H9 (cell line): Measurements from ENCODE around the gene ZNF718. TPM values are rescaled to one million over a fixed set of nuclear protein-coding genes. Genes with fewer than 3 reads are reported as not detected.

ENCODE experiments used
- DNase-seq: peaks from one replicate; pipeline ENCODE4 v3.0.0-alpha.2; 2017
- H2AFZ ChIP-seq: one replicate; pipeline ENCODE4 v1.6.1; 2013; ENCODE audit warnings: mild to moderate bottlenecking, low read length, control low read depth, moderate library complexity
- H2AK5ac ChIP-seq: 2 replicates; pipeline ENCODE4 v1.6.1; 2013; ENCODE audit warnings: low read length, control low read depth, mixed read lengths; ENCODE audit not compliant: insufficient read length
- H2BK120ac ChIP-seq: one replicate; pipeline ENCODE4 v1.6.1; 2013; ENCODE audit warnings: low read depth, mild to moderate bottlenecking, low read length, control low read depth, inconsistent platforms; ENCODE audit not compliant: poor library complexity, severe bottlenecking
- H2BK12ac ChIP-seq: 2 replicates; pipeline ENCODE4 v1.6.1; 2013; ENCODE audit warnings: low read length, control low read depth, mixed read lengths, low read depth; ENCODE audit not compliant: insufficient read length
- H2BK15ac ChIP-seq: 2 replicates; pipeline ENCODE4 v1.6.1; 2013; ENCODE audit warnings: low read depth, low read length, control low read depth
- H2BK20ac ChIP-seq: one replicate; pipeline ENCODE4 v1.6.1; 2013; ENCODE audit warnings: low read depth, mild to moderate bottlenecking, low read length, control low read depth, inconsistent platforms; ENCODE audit not compliant: poor library complexity, severe bottlenecking
- H2BK5ac ChIP-seq: 2 replicates; pipeline ENCODE4 v1.6.1; 2013; ENCODE audit warnings: low read length, control low read depth, mixed read lengths; ENCODE audit not compliant: insufficient read length
- H3K14ac ChIP-seq: 2 replicates; pipeline ENCODE4 v1.6.1; 2013; ENCODE audit warnings: low read length, control low read depth; ENCODE audit not compliant: insufficient read depth
- H3K18ac ChIP-seq: 2 replicates; pipeline ENCODE4 v1.6.1; 2013; ENCODE audit warnings: low read depth, mild to moderate bottlenecking, mixed read lengths, low read length, control low read depth; ENCODE audit not compliant: insufficient read length
- H3K23ac ChIP-seq: 2 replicates; pipeline ENCODE4 v1.6.1; 2013; ENCODE audit warnings: low read length, control low read depth, mixed read lengths, low read depth; ENCODE audit not compliant: insufficient read length
- H3K23me2 ChIP-seq: 2 replicates; pipeline ENCODE4 v1.6.1; 2013; ENCODE audit warnings: low read depth, mild to moderate bottlenecking, mixed read lengths, low read length, control low read depth; ENCODE audit not compliant: insufficient read length, poor library complexity, severe bottlenecking
- H3K27ac ChIP-seq: 2 replicates; pipeline ENCODE4 v1.5.1; 2013; ENCODE audit warnings: low read length, control low read depth, mixed read lengths, low read depth; ENCODE audit not compliant: insufficient read length
- H3K27me3 ChIP-seq: 2 replicates; pipeline ENCODE4 v1.6.1; 2013; ENCODE audit warnings: low read length, control low read depth, inconsistent platforms; ENCODE audit not compliant: insufficient read depth
- H3K4ac ChIP-seq: 2 replicates; pipeline ENCODE4 v1.6.1; 2013; ENCODE audit warnings: low read depth, mild to moderate bottlenecking, control low read depth, inconsistent platforms, low read length, moderate library complexity
- H3K4me1 ChIP-seq: 2 replicates; pipeline ENCODE4 v1.6.1; 2013; ENCODE audit warnings: low read length, control low read depth, inconsistent platforms; ENCODE audit not compliant: insufficient read depth
- H3K4me2 ChIP-seq: 2 replicates; pipeline ENCODE4 v1.6.1; 2013; ENCODE audit warnings: low read length, control low read depth, mixed read lengths; ENCODE audit not compliant: insufficient read length, insufficient read depth
- H3K56ac ChIP-seq: 2 replicates; pipeline ENCODE4 v1.6.1; 2013; ENCODE audit warnings: low read depth, mild to moderate bottlenecking, mixed read lengths, low read length, control low read depth; ENCODE audit not compliant: insufficient read length
- H3K79me1 ChIP-seq: 2 replicates; pipeline ENCODE4 v1.6.1; 2013; ENCODE audit warnings: low read depth, mild to moderate bottlenecking, moderate library complexity, low read length, control low read depth, inconsistent platforms; ENCODE audit not compliant: insufficient read depth, poor library complexity, severe bottlenecking
- H3K79me2 ChIP-seq: 2 replicates; pipeline ENCODE4 v1.6.1; 2013; ENCODE audit warnings: low read length, control low read depth, inconsistent platforms; ENCODE audit not compliant: insufficient read depth
- H3K9ac ChIP-seq: 2 replicates; pipeline ENCODE4 v1.6.1; 2013; ENCODE audit warnings: low read length, control low read depth, mixed read lengths; ENCODE audit not compliant: insufficient read length; ENCODE audit errors: extremely low read depth
- H3K9me3 ChIP-seq: one replicate; pipeline ENCODE4 v1.6.1; 2013; ENCODE audit warnings: low read depth, low read length, inconsistent platforms; ENCODE audit not compliant: control insufficient read depth
- H3T11ph ChIP-seq: one replicate; pipeline ENCODE4 v1.6.1; 2013; ENCODE audit warnings: mild to moderate bottlenecking, low read length, control low read depth, inconsistent platforms
- H4K20me1 ChIP-seq: one replicate; pipeline ENCODE4 v1.6.1; 2013; ENCODE audit not compliant: control insufficient read depth, insufficient read length, insufficient read depth
- H4K5ac ChIP-seq: 2 replicates; pipeline ENCODE4 v1.6.1; 2013; ENCODE audit warnings: low read depth, mild to moderate bottlenecking, mixed read lengths, low read length, control low read depth; ENCODE audit not compliant: insufficient read length
- H4K8ac ChIP-seq: replicated peaks from 2 replicates; pipeline ENCODE4 v1.6.1; 2013; ENCODE audit warnings: low read length, control low read depth, mixed read lengths, low read depth; ENCODE audit not compliant: insufficient read length
- H4K91ac ChIP-seq: 2 replicates; pipeline ENCODE4 v1.6.1; 2013; ENCODE audit warnings: low read depth, mild to moderate bottlenecking, moderate library complexity, mixed read lengths, low read length, control low read depth; ENCODE audit not compliant: insufficient read length
- H3K27ac Mint-ChIP-seq, 3 experiments: 2 replicates in 2 of 3; 3 replicates in 1 of 3; pipeline ENCODE4 v1.8.0; 2020 to 2021; ENCODE audit warnings: mixed read lengths in 3 of 3, mild to moderate bottlenecking in 1 of 3, moderate library complexity in 1 of 3
- H3K27me3 Mint-ChIP-seq: 2 replicates; pipeline ENCODE4 v1.8.0; 2021; ENCODE audit warnings: low read depth, mild to moderate bottlenecking, moderate library complexity, mixed read lengths
- H3K36me3 Mint-ChIP-seq, 3 experiments: 2 replicates in 2 of 3; 3 replicates in 1 of 3; pipeline ENCODE4 v1.8.0; 2020 to 2021; ENCODE audit warnings: low read depth in 3 of 3, mixed read lengths in 3 of 3; ENCODE audit not compliant: insufficient read depth in 1 of 3
- H3K4me1 Mint-ChIP-seq, 2 experiments: 2 replicates each; pipeline ENCODE4 v1.8.0; 2020; ENCODE audit warnings: mixed read lengths in 2 of 2
- H3K4me3 Mint-ChIP-seq, 2 experiments: 2 replicates in 1 of 2; 3 replicates in 1 of 2; pipeline ENCODE4 v1.8.0; 2020 to 2021; ENCODE audit warnings: mild to moderate bottlenecking in 2 of 2, mixed read lengths in 2 of 2, moderate library complexity in 1 of 2
- H3K9me3 Mint-ChIP-seq, 2 experiments: 2 replicates in 1 of 2; 3 replicates in 1 of 2; pipeline ENCODE4 v1.8.0; 2020; ENCODE audit warnings: mild to moderate bottlenecking in 2 of 2, mixed read lengths in 2 of 2, moderate library complexity in 1 of 2
- CTCF ChIP-seq: fragments of 200-600 bp; sonication (generic); conservative IDR thresholded peaks from 3 replicates; pipeline ENCODE4 v1.8.0; 2021; ENCODE audit warnings: antibody characterized with exemption, mild to moderate bottlenecking
- WGBS: extraction: QIAGEN DNeasy Blood & Tissue Kit; methylation state at CpG from one replicate; pipeline ENCODE4 v1.1.7; 2013; ENCODE audit warnings: missing lambda C conversion rate, low lambda C conversion rate, mixed read lengths; ENCODE audit not compliant: insufficient read length; ENCODE audit errors: extremely low coverage; 5-methylcytosine and 5-hydroxymethylcytosine counted together
- total RNA-seq: library from RNA; stranded (reverse); gene quantifications from 2 replicates; pipeline ENCODE4 v1.2.1, GENCODE V29; 2021

The ZNF718 gene
- total RNA-seq, 1 experiment from 2014 or later: 12.5 TPM

- Histone ChIP-seq H3K27ac (no peak overlapping the region), H3K23ac (no peak overlapping the region), H2AFZ (no peak overlapping the region), H2BK15ac (no peak overlapping the region), H4K91ac (no peak overlapping the region), H3K18ac (no peak overlapping the region), H3K4ac (no peak overlapping the region), H3T11ph (no peak overlapping the region), H2BK5ac (no peak overlapping the region), H2BK120ac (no peak overlapping the region), H3K23me2 (no peaks in the 10 kb centered on the region), H3K9me3 (peaks cover 28% of the 10 kb centered on the region), H3K79me1 (no peaks in the 10 kb centered on the region), H4K20me1 (no peaks in the 10 kb centered on the region), H2AK5ac (no peak overlapping the region), H2BK20ac (no peak overlapping the region), H3K14ac (no peak overlapping the region), H4K5ac (no peak overlapping the region), H3K27me3 (no peaks in the 10 kb centered on the region), H2BK12ac (no peak overlapping the region), H3K9ac (no peak overlapping the region), H3K79me2 (no peaks in the 10 kb centered on the region), H3K56ac (no peak overlapping the region), H3K4me1 (no peaks in the 10 kb centered on the region; the same call in 1 of the 2 replicates), H4K8ac (no peak overlapping the region), H3K4me2 (no peak overlapping the region)
- H3K27ac Mint-ChIP-seq: no peak overlapping the region
- H3K4me1 Mint-ChIP-seq: peaks cover 0 to 6% of the 10 kb centered on the region in 2 experiments; a peak in 1 of 4 replicates
- no peak for DNase-seq
- no peak overlapping the region for H3K4me3 Mint-ChIP-seq
- peaks cover 1% of the 10 kb centered on the region; the same call in 1 of the 2 replicates for H3K27me3 Mint-ChIP-seq
- no peak for TF ChIP-seq CTCF
- H3K9me3 Mint-ChIP-seq: peaks cover 98 to 100% of the 10 kb centered on the region in 2 experiments
- peaks cover 51 to 74% (median 55%) of the 10 kb centered on the region in 3 experiments for H3K36me3 Mint-ChIP-seq
- WGBS: no CpG with 5 or more reads among the region's 7 CpGs
Measured at GRCh38 chr4:173666-174314, 49.5 kb downstream of the ZNF718 start.
